Measurements from ENCODE around the gene ERMN. TPM values are rescaled to one million over a fixed set of nuclear protein-coding genes. Genes with fewer than 3 reads are reported as not detected.
"Not testable (repeated sequence)": the region's sequence is repeated elsewhere in the genome, so short reads cannot be mapped to it uniquely, and the experiment has no call there.

ERMN gene, protein sequence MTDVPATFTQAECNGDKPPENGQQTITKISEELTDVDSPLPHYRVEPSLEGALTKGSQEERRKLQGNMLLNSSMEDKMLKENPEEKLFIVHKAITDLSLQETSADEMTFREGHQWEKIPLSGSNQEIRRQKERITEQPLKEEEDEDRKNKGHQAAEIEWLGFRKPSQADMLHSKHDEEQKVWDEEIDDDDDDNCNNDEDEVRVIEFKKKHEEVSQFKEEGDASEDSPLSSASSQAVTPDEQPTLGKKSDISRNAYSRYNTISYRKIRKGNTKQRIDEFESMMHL
- total RNA-seq: under 1 TPM in 2 of 4 donors, not detected in 2; 0.14 to 0.64 TPM

DNA sequence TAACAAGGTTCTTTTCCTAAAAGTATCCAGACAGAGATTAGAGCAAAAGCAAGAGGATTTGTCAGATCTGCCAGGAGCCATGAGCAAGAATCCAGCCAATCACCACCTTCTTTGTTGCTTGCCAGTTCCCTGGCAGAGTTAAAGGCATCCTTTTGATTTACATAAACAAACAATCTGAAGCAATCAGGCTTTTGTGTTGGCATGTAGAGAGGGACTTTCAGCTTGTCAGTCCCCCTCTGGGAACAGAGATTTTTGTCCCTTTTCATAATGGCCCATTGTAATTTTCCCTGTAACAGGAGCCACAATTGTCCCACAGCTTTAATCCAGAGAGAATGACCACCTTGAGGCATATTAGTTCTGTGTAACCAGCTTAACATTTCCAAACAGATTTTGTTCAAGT lies at the start of gene ERMN:
ERMN (minus strand) TSS at position 39 of the 400 bp plus-strand sequence. CDS start 182 bp downstream, outside the sequence.
- TF ChIP-seq POLR2A (IDR thresholded peaks at IDR 0.05): no peak
- no peak for TF ChIP-seq EP300 (IDR thresholded peaks at IDR 0.05; ENCODE audit: low read depth)
- TF ChIP-seq POLR2AphosphoS5 (IDR thresholded peaks at IDR 0.05): no peak
- TF ChIP-seq, protein P1, sequence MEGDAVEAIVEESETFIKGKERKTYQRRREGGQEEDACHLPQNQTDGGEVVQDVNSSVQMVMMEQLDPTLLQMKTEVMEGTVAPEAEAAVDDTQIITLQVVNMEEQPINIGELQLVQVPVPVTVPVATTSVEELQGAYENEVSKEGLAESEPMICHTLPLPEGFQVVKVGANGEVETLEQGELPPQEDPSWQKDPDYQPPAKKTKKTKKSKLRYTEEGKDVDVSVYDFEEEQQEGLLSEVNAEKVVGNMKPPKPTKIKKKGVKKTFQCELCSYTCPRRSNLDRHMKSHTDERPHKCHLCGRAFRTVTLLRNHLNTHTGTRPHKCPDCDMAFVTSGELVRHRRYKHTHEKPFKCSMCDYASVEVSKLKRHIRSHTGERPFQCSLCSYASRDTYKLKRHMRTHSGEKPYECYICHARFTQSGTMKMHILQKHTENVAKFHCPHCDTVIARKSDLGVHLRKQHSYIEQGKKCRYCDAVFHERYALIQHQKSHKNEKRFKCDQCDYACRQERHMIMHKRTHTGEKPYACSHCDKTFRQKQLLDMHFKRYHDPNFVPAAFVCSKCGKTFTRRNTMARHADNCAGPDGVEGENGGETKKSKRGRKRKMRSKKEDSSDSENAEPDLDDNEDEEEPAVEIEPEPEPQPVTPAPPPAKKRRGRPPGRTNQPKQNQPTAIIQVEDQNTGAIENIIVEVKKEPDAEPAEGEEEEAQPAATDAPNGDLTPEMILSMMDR (IDR thresholded peaks at IDR 0.05): no peak
- H3K4me1 ChIP-seq: peaks cover 0 to 32% (median 17%) of the 10 kb centered on the region in 4 donors
- no peaks in the 10 kb centered on the region for H3K36me3 ChIP-seq
- no peaks in the 10 kb centered on the region for H3K27me3 ChIP-seq
- no peak within 1 kb of the TSS for H3K27ac ChIP-seq
- in situ Hi-C loops (cut with MboI; ENCODE audit: low pct_ligation_motif_present in 1 of 4, low pct_unique_long_range_greater_than_20kb in 1 of 4, low sequenced_read_pairs in 3 of 4) (loop anchor here in 2 of 4 donors (25.0 kb wide), 2 partner anchors 162 to 687 kb away; no protein-coding TSS in a partner anchor), intact Hi-C loops (cut with DNase I; ENCODE audit: low total_unique reads) (no loop called here)
- H3K9me3 ChIP-seq: no peaks in the 10 kb centered on the region
- H3K4me3 ChIP-seq: no peak within 1 kb of the TSS
- DNase-seq: no peak

DNA sequence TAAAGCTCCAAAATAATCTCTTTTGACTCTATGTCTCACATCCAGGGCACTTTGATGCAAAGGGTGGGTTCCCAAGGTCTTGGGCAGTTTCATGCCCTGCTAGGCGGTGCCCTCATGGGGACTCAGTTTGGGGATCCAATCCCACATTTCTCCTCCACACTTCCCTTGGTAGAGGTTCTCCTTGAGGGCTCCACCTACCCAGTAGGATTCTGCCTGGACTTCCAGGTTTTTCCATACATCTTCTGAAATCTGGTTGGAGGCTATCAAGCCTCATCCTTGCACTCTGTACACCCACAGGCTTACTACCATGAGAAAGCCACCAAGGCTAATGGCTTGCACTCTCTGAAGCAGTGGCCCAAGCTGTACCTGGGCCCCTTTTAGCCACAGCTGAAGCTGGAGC lies 49.8 kb upstream of the ERMN start:
- H3K36me3 ChIP-seq: no peaks in the 10 kb centered on the region
- WGBS, 2 donors (ENCODE audit: low coverage in 1 of 2): 86 to 89% methylated on average over 1 of the region's 1 CpG
- no peak overlapping the region for H3K27ac ChIP-seq
- H3K4me1 ChIP-seq: no peaks in the 10 kb centered on the region
- peaks cover 6 to 11% of the 10 kb centered on the region in 2 donors for H3K9me3 ChIP-seq
- no peak overlapping the region for H3K4me3 ChIP-seq
- in situ Hi-C loops (cut with MboI; ENCODE audit: low pct_ligation_motif_present in 1 of 4, low pct_unique_long_range_greater_than_20kb in 1 of 4, low sequenced_read_pairs in 3 of 4) (no loop called here), intact Hi-C loops (cut with DNase I; ENCODE audit: low total_unique reads) (no loop called here)
- no peaks in the 10 kb centered on the region for H3K27me3 ChIP-seq
- DNase-seq: no peak
- TF ChIP-seq POLR2A (IDR thresholded peaks at IDR 0.05) (no peak), POLR2AphosphoS5 (IDR thresholded peaks at IDR 0.05) (no peak), EP300 (IDR thresholded peaks at IDR 0.05; ENCODE audit: low read depth) (no peak)
- TF ChIP-seq, protein P1 (IDR thresholded peaks at IDR 0.05): no peak

DNA sequence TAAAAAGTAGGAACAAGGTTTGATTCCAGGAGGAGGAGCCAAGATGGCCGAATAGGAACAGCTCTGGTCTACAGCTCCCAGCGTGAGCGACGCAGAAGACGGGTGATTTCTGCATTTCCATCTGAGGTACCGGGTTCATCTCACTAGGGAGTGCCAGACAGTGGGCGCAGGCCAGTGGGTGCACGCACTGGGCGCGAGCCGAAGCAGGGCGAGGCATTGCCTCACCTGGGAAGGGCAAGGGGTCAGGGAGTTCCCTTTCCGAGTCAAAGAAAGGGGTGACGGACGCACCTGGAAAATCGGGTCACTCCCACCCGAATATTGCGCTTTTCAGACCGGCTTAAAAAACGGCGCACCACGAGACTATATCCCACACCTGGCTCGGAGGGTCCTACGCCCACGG lies 42.9 kb upstream of the ERMN start:
- H3K36me3 ChIP-seq; intact Hi-C loops (cut with DNase I; ENCODE audit: low total_unique reads); H3K27ac ChIP-seq; H3K9me3 ChIP-seq; DNase-seq; H3K27me3 ChIP-seq; H3K4me1 ChIP-seq; in situ Hi-C loops (cut with MboI; ENCODE audit: low pct_ligation_motif_present in 1 of 4, low pct_unique_long_range_greater_than_20kb in 1 of 4, low sequenced_read_pairs in 3 of 4); H3K4me3 ChIP-seq: not testable (repeated sequence)
- WGBS, 2 donors (ENCODE audit: low coverage in 1 of 2): 97% methylated on average over 22 of the region's 25 CpGs; no CpG with 5 or more reads in 1 of the 2 donors

DNA sequence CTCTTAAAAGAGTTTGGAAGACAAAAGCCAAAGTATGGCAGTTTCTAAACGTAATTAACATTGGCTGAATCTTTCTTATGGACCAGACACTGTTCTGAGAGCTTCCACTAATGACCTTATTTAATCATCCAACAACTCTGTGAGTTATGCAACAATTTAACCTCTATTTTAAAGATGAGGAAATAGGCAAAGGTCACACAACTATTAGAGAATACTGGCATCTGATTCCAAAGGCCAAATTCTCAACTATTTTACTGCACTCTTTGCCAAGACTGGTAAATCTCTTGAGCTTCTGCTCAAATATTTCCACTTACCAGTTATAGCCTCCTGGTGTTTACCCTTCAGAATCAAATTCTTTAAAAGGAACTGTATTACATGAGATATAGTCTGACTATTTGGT lies 42.1 kb upstream of the ERMN start:
- Histone ChIP-seq H3K4me3 (no peak overlapping the region), H3K27me3 (no peaks in the 10 kb centered on the region), H3K9me3 (peaks cover 0 to 2% of the 10 kb centered on the region in 2 donors), H3K36me3 (no peaks in the 10 kb centered on the region), H3K4me1 (peaks cover 0 to 7% (median 0%) of the 10 kb centered on the region in 4 donors), H3K27ac (no peak overlapping the region)
- intact Hi-C loops (cut with DNase I; ENCODE audit: low total_unique reads): no loop called here
- WGBS, 2 donors (ENCODE audit: low coverage in 1 of 2): 56 to 72% methylated on average over 1 of the region's 1 CpG
- in situ Hi-C loops (cut with MboI; ENCODE audit: low pct_ligation_motif_present in 1 of 4, low pct_unique_long_range_greater_than_20kb in 1 of 4, low sequenced_read_pairs in 3 of 4): no loop called here
- TF ChIP-seq POLR2A (IDR thresholded peaks at IDR 0.05) (no peak), EP300 (IDR thresholded peaks at IDR 0.05; ENCODE audit: low read depth) (no peak), POLR2AphosphoS5 (IDR thresholded peaks at IDR 0.05) (no peak)
- TF ChIP-seq, protein P1 (IDR thresholded peaks at IDR 0.05): no peak
- DNase-seq: no peak
